ENCODE results near the gene NRBP1.

NRBP1 gene

GRCh38 chr2:27416151-27416550 lies 12.3 kb upstream of the NRBP1 start:
- Histone ChIP-seq H3K4me1 (ENCODE audit: control insufficient read depth, insufficient read depth, low read length) (no peaks in the 10 kb centered on the region), H3K27ac (ENCODE audit: extremely low read depth, low read depth, low read length) (no peak overlapping the region), H3K4me3 (ENCODE audit: low read depth, low read length) (no peak overlapping the region), H3K9me3 (ENCODE audit: control insufficient read depth, insufficient read depth, low read depth, low read length) (no peaks in the 10 kb centered on the region), H3K36me3 (ENCODE audit: control insufficient read depth in 2 of 2, insufficient read depth in 1 of 2, low read length in 2 of 2) (no peaks in the 10 kb centered on the region)
- CTCF ChIA-PET = interaction anchor here (0.7 to 1.1 kb wide), 2 partner anchors 8 to 38 kb away, joined by 5 read pairs; no protein-coding TSS in a partner anchor
- POLR2A ChIA-PET = no interaction called here
- TF ChIP-seq ZSCAN16 (tag by site-specific recombination; IDR thresholded peaks at IDR 0.05) = no peak
- TF ChIP-seq PRDM6 (tag by site-specific recombination; IDR thresholded peaks at IDR 0.05) = no peak
- no peak for TF ChIP-seq ZNF274 (IDR thresholded peaks at IDR 0.05; ENCODE audit: low read length)
- TF ChIP-seq ZNF274 (tag by site-specific recombination; IDR thresholded peaks at IDR 0.05; ENCODE audit: borderline replicate concordance) = no peak
- no peak for TF ChIP-seq ZNF404 (tag by site-specific recombination; IDR thresholded peaks at IDR 0.05)
- TF ChIP-seq ZNF791 (tag by site-specific recombination; IDR thresholded peaks at IDR 0.05) = no peak
- TF ChIP-seq, protein P1, sequence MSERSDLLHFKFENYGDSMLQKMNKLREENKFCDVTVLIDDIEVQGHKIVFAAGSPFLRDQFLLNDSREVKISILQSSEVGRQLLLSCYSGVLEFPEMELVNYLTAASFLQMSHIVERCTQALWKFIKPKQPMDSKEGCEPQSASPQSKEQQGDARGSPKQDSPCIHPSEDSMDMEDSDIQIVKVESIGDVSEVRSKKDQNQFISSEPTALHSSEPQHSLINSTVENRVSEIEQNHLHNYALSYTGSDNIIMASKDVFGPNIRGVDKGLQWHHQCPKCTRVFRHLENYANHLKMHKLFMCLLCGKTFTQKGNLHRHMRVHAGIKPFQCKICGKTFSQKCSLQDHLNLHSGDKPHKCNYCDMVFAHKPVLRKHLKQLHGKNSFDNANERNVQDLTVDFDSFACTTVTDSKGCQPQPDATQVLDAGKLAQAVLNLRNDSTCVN (tag by site-specific recombination; optimal IDR thresholded peaks at IDR 0.05) = no peak
- TF ChIP-seq, protein P2, sequence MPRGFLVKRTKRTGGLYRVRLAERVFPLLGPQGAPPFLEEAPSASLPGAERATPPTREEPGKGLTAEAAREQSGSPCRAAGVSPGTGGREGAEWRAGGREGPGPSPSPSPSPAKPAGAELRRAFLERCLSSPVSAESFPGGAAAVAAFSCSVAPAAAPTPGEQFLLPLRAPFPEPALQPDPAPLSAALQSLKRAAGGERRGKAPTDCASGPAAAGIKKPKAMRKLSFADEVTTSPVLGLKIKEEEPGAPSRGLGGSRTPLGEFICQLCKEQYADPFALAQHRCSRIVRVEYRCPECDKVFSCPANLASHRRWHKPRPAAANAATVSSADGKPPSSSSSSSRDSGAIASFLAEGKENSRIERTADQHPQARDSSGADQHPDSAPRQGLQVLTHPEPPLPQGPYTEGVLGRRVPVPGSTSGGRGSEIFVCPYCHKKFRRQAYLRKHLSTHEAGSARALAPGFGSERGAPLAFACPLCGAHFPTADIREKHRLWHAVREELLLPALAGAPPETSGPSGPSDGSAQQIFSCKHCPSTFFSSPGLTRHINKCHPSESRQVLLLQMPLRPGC (tag by site-specific recombination; IDR thresholded peaks at IDR 0.05) = no peak

GRCh38 chr2:27420996-27421395 lies 7.4 kb upstream of the NRBP1 start:
- POLR2A ChIA-PET = interaction anchor here (2.8 kb wide), 1 partner anchor 11 kb away, joined by 13 read pairs; the partner anchor contains the start of gene PPM1G
- H3K4me1 ChIP-seq (ENCODE audit: control insufficient read depth, insufficient read depth, low read length) = no peaks in the 10 kb centered on the region
- no peaks in the 10 kb centered on the region for H3K9me3 ChIP-seq (ENCODE audit: control insufficient read depth, insufficient read depth, low read depth, low read length)
- no peak overlapping the region for H3K27ac ChIP-seq (ENCODE audit: extremely low read depth, low read depth, low read length)
- CTCF ChIA-PET = interaction anchor here (0.6 to 1.4 kb wide), 3 partner anchors 12 to 262 kb away, joined by 3 to 4 read pairs (median 3); partner anchors contain the start of gene PPM1G
- H3K36me3 ChIP-seq (ENCODE audit: control insufficient read depth in 2 of 2, insufficient read depth in 1 of 2, low read length in 2 of 2) = no peaks in the 10 kb centered on the region
- H3K4me3 ChIP-seq (ENCODE audit: low read depth, low read length) = no peak overlapping the region
- TF ChIP-seq ZNF664 (tag by site-specific recombination; IDR thresholded peaks at IDR 0.05) (no peak), ZNF37A (tag by site-specific recombination; IDR thresholded peaks at IDR 0.05) (no peak), ZNF157 (tag by site-specific recombination; IDR thresholded peaks at IDR 0.05) (no peak), ZNF354C (tag by site-specific recombination; IDR thresholded peaks at IDR 0.05; ENCODE audit: borderline replicate concordance, low read depth) (no peak), ZNF473 (tag by site-specific recombination; IDR thresholded peaks at IDR 0.05) (no peak), ZNF280C (tag by site-specific recombination; IDR thresholded peaks at IDR 0.05) (no peak), ZNF501 (tag by site-specific recombination; IDR thresholded peaks at IDR 0.05) (no peak), ZNF510 (tag by site-specific recombination; IDR thresholded peaks at IDR 0.05; ENCODE audit: insufficient replicate concordance) (no peak), PRDM6 (tag by site-specific recombination; IDR thresholded peaks at IDR 0.05) (no peak), ZBTB20 (tag by site-specific recombination; IDR thresholded peaks at IDR 0.05) (no peak), ZNF701 (tag by site-specific recombination; IDR thresholded peaks at IDR 0.05) (no peak), ZNF548 (tag by site-specific recombination; IDR thresholded peaks at IDR 0.05) (no peak), GLI2 (tag by site-specific recombination; IDR thresholded peaks at IDR 0.05; ENCODE audit: borderline replicate concordance, low read depth) (no peak), ZNF48 (tag by site-specific recombination; IDR thresholded peaks at IDR 0.05) (no peak), ZNF18 (tag by site-specific recombination; IDR thresholded peaks at IDR 0.05) (no peak), KLF8 (tag by site-specific recombination; IDR thresholded peaks at IDR 0.05) (no peak)
- TF ChIP-seq, protein P3, sequence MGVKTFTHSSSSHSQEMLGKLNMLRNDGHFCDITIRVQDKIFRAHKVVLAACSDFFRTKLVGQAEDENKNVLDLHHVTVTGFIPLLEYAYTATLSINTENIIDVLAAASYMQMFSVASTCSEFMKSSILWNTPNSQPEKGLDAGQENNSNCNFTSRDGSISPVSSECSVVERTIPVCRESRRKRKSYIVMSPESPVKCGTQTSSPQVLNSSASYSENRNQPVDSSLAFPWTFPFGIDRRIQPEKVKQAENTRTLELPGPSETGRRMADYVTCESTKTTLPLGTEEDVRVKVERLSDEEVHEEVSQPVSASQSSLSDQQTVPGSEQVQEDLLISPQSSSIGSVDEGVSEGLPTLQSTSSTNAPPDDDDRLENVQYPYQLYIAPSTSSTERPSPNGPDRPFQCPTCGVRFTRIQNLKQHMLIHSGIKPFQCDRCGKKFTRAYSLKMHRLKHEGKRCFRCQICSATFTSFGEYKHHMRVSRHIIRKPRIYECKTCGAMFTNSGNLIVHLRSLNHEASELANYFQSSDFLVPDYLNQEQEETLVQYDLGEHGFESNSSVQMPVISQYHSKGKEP (tag by site-specific recombination; IDR thresholded peaks at IDR 0.05) = no peak

All from HEK293 (cell line).